Spleen (tissue), 11 donors: ENCODE measurements around the gene ADAMTS19. TPM values are rescaled to one million over a fixed set of nuclear protein-coding genes. Genes with fewer than 3 reads are reported as not detected.

Experiments
- DNase-seq: peaks from one replicate; pipeline ENCODE4 v3.0.0-alpha.2; 2020
- H3K27ac ChIP-seq, 8 donors: fragments of 200-600 bp; sonication (generic) in 7 of 8; 1 replicate in 4 of 8; 2 replicates in 4 of 8; pipeline versions ENCODE4 v1.5.0 to v1.8.0; 2016 to 2021; ENCODE audit warnings: inconsistent platforms in 4 of 8, mild to moderate bottlenecking in 4 of 8, moderate library complexity in 1 of 8
- H3K27me3 ChIP-seq, 7 donors: fragments of 200-600 bp; sonication (generic) in 6 of 7; replicated peaks in 1 of 7; 1 replicate in 4 of 7; 2 replicates in 3 of 7; pipeline versions ENCODE4 v1.5.0 to v1.8.0; 2016 to 2021; ENCODE audit warnings: inconsistent platforms in 3 of 7, mild to moderate bottlenecking in 1 of 7
- H3K36me3 ChIP-seq, 6 donors: fragments of 200-600 bp; sonication (generic) in 5 of 6; 1 replicate in 4 of 6; 2 replicates in 2 of 6; pipeline versions ENCODE4 v1.5.0 to v1.8.0; 2016 to 2021; ENCODE audit warnings: inconsistent platforms in 2 of 6
- H3K4me1 ChIP-seq, 6 donors: fragments of 200-600 bp; sonication (generic) in 5 of 6; 1 replicate in 3 of 6; 2 replicates in 3 of 6; pipeline versions ENCODE4 v1.5.0 to v1.8.0; 2016 to 2021; ENCODE audit warnings: inconsistent platforms in 3 of 6
- H3K4me3 ChIP-seq, 8 donors: fragments of 200-600 bp; sonication (generic) in 7 of 8; 1 replicate in 4 of 8; 2 replicates in 4 of 8; pipeline versions ENCODE4 v1.5.0 to v1.8.0; 2016 to 2021; ENCODE audit warnings: inconsistent platforms in 4 of 8, mild to moderate bottlenecking in 4 of 8, moderate library complexity in 2 of 8
- H3K9me3 ChIP-seq, 8 donors: fragments of 200-600 bp; sonication (generic) in 7 of 8; 1 replicate in 4 of 8; 2 replicates in 4 of 8; pipeline versions ENCODE4 v1.5.0 to v1.8.0; 2016 to 2021; ENCODE audit warnings: inconsistent platforms in 4 of 8
- POLR2A ChIP-seq, 3 donors: fragments of 450-650 bp; IDR thresholded peaks; one replicate each; pipeline ENCODE4 v1.5.1; 2017; ENCODE audit warnings: antibody characterized with exemption in 3 of 3, mild to moderate bottlenecking in 1 of 3
- POLR2AphosphoS5 ChIP-seq, 3 donors: sonication (generic); formaldehyde crosslinking; IDR thresholded peaks; one replicate each; pipeline ENCODE4 v1.5.1; 2017; ENCODE audit warnings: antibody characterized with exemption in 3 of 3
- WGBS, 5 donors: extraction: QIAGEN DNeasy Blood & Tissue Kit in 3 of 5; methylation state at CpG; one replicate each; pipeline versions ENCODE4 v1.1.5 to v1.1.7; 2013 to 2018; 5-methylcytosine and 5-hydroxymethylcytosine counted together
- intact Hi-C: fragments of 100-400 bp; cut with DNase I; formaldehyde crosslinking; loops from one replicate; pipeline ENCODE4 v1.15.0; 2023; ENCODE audit warnings: low total_unique reads
- polyA plus RNA-seq, 3 donors: library from polyadenylated mRNA; stranded (reverse); fragments of 200-250 nt; gene quantifications; one replicate each; pipeline ENCODE4 v1.2.1, GENCODE V29; 2013
- total RNA-seq, 7 donors: library from RNA; depleted of rRNA in 3 of 7; stranded (reverse); fragments of >200 nt in 3 of 7; fragmentation: NEBNext Ultra II Directional in 4 of 7; extraction: Animal tissue kit (Norgen Biotek cat#: 25700) in 4 of 7; gene quantifications; one replicate each; pipeline versions ENCODE4 v1.1.0 to v1.2.1, GENCODE V29; 2016 to 2021
- TF ChIP-seq, protein P1 (sequence below), 11 experiments: fragments of 200-600 bp in 7 of 11; fragments of 450-650 bp in 4 of 11; sonication (generic) in 4 of 11; IDR thresholded peaks in 8 of 11; conservative IDR thresholded peaks in 3 of 11; 1 replicate in 7 of 11; 2 replicates in 4 of 11; pipeline versions ENCODE4 v1.4.0 to v1.8.0; 2016 to 2021; ENCODE audit warnings: antibody characterized with exemption in 11 of 11, inconsistent platforms in 4 of 11, mild to moderate bottlenecking in 1 of 11
- donor health status: healthy with polysubstance abuse.
- donor health status: DM: no; HTN: no; CAD: no; lungs with moderate emphysema.
- donor health status: DM: no; HTN: no; CAD: no.
- donor health status: Bipolar disorder and iron deficiency.
- donor health status: healthy.
- donor health status: DM: no; HTN: no; CAD: no.
- donor health status: DM: yes; HTN: yes; CAD: no.

The ADAMTS19 gene
- total and polyA plus RNA-seq, 10 donors, result 0.02 TPM; not detected in 9

DNA sequence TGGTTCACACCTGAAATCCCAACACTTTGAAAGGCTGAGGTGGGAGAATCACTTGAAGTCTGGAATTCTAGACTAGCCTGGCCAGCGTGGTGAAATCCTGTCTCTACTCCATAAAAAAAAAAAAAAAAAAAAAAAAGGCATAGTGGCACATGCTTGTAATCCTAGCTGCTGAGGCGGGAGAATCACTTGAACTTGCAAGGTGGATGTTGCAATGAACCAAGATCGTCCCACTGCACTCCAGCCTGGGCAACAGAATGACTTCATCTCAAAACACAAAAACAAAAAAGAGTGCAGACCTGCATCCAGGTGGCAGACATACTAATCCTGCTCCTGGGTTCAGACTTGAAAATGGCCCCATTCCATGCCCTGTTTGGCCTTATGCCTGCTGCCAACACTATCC is 21.8 kb upstream of the ADAMTS19 start:
- Histone ChIP-seq H3K4me1 (no peaks in the 10 kb centered on the region), H3K36me3 (no peaks in the 10 kb centered on the region), H3K4me3 (no peak overlapping the region), H3K27me3 (no peaks in the 10 kb centered on the region), H3K9me3 (no peaks in the 10 kb centered on the region), H3K27ac (no peak overlapping the region)
- DNase-seq, result no peak
- WGBS, 5 donors, result 80 to 88% (median 82%) methylated on average over 3 of the region's 3 CpGs
- no peak for TF ChIP-seq POLR2AphosphoS5 (IDR thresholded peaks at IDR 0.05)
- no peak for TF ChIP-seq POLR2A (IDR thresholded peaks at IDR 0.05)
- TF ChIP-seq, protein P1, sequence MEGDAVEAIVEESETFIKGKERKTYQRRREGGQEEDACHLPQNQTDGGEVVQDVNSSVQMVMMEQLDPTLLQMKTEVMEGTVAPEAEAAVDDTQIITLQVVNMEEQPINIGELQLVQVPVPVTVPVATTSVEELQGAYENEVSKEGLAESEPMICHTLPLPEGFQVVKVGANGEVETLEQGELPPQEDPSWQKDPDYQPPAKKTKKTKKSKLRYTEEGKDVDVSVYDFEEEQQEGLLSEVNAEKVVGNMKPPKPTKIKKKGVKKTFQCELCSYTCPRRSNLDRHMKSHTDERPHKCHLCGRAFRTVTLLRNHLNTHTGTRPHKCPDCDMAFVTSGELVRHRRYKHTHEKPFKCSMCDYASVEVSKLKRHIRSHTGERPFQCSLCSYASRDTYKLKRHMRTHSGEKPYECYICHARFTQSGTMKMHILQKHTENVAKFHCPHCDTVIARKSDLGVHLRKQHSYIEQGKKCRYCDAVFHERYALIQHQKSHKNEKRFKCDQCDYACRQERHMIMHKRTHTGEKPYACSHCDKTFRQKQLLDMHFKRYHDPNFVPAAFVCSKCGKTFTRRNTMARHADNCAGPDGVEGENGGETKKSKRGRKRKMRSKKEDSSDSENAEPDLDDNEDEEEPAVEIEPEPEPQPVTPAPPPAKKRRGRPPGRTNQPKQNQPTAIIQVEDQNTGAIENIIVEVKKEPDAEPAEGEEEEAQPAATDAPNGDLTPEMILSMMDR (IDR thresholded peaks at IDR 0.05 in 8 of 11, conservative IDR thresholded peaks at IDR 0.05 in 3 of 11), result no peak
- intact Hi-C loops, result no loop called here

DNA sequence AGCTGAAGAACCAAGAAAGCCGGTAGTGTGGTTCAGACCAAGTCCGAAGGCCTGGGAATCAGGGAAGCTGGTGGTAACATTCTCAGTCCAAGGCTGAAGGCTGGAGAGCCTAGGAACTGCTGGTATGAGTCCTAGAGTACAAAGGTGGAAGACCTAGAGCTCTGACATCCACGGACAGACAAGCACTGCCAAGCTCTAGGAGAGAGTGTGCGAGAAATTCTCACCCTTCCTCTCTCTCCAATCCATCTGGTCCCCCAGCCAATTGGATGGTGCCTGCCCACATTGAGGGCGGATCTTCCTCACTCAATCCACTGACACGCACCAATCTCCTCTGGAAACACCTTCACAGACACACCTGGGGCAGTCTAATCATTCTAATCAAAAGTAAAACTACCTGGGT is 19.7 kb upstream of the ADAMTS19 start:
- H3K27me3 ChIP-seq, result no peaks in the 10 kb centered on the region
- intact Hi-C loops, result no loop called here
- WGBS, 5 donors, result 64 to 89% (median 82%) methylated on average over 6 of the region's 6 CpGs
- H3K36me3 ChIP-seq, result no peaks in the 10 kb centered on the region
- no peaks in the 10 kb centered on the region for H3K4me1 ChIP-seq
- DNase-seq, result no peak
- TF ChIP-seq POLR2A (IDR thresholded peaks at IDR 0.05) (no peak), POLR2AphosphoS5 (IDR thresholded peaks at IDR 0.05) (no peak)
- TF ChIP-seq, protein P1 (IDR thresholded peaks at IDR 0.05 in 8 of 11, conservative IDR thresholded peaks at IDR 0.05 in 3 of 11), result no peak
- H3K27ac ChIP-seq, result no peak overlapping the region
- no peaks in the 10 kb centered on the region for H3K9me3 ChIP-seq
- no peak overlapping the region for H3K4me3 ChIP-seq

DNA sequence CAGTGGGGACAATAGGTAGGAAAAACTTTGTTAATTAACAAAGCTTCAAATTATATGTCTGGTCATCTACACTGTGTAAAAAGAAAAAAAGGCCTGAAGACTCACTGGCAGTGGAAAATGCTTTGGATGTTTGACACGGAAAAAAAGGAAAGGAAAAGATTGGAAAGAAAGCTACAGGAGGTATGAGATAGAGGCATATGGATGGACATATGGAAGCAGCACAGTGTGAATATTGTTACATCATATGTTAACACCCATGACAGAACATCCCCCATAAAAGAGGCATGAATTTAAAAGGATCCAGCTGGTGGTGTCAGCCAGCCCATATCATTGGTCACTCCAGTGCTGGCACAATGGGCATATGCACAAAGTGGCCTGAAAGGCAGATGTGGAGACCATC is 19.0 kb upstream of the ADAMTS19 start:
- intact Hi-C loops, result no loop called here
- Histone ChIP-seq H3K27me3 (no peaks in the 10 kb centered on the region), H3K27ac (no peak overlapping the region), H3K9me3 (no peaks in the 10 kb centered on the region), H3K4me1 (no peaks in the 10 kb centered on the region), H3K4me3 (no peak overlapping the region), H3K36me3 (no peaks in the 10 kb centered on the region)
- TF ChIP-seq POLR2AphosphoS5 (IDR thresholded peaks at IDR 0.05) (no peak), POLR2A (IDR thresholded peaks at IDR 0.05) (no peak)
- TF ChIP-seq, protein P1 (IDR thresholded peaks at IDR 0.05 in 8 of 11, conservative IDR thresholded peaks at IDR 0.05 in 3 of 11), result no peak
- DNase-seq, result no peak
- 83 to 91% (median 90%) methylated on average over 1 of the region's 1 CpG for WGBS, 5 donors

DNA sequence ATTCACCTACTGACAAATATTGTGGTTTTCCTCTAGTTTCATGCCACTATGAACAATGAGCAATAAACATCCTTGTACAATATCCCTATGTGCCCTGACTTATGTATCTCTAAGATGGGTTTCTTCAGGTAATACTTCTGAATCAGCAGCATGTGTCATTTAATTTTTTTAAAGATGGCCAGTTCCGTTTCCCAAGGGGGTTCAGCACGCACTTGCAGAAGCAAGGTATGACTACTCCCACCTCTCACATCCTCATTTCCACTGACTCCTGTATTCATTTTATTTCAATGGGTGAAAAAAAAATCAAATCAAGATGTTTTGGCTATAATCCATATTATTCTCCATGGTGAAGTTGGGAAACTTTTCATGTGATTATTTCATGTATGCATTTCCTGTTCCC is 14.7 kb upstream of the ADAMTS19 start:
- H3K9me3 ChIP-seq, result no peaks in the 10 kb centered on the region
- H3K27ac ChIP-seq, result no peak overlapping the region
- no peaks in the 10 kb centered on the region for H3K27me3 ChIP-seq
- DNase-seq, result no peak
- no peak overlapping the region for H3K4me3 ChIP-seq
- TF ChIP-seq POLR2AphosphoS5 (IDR thresholded peaks at IDR 0.05) (no peak), POLR2A (IDR thresholded peaks at IDR 0.05) (no peak)
- TF ChIP-seq, protein P1 (IDR thresholded peaks at IDR 0.05 in 8 of 11, conservative IDR thresholded peaks at IDR 0.05 in 3 of 11), result no peak
- no peaks in the 10 kb centered on the region for H3K4me1 ChIP-seq
- WGBS, 5 donors, result 72 to 89% (median 78%) methylated on average over 2 of the region's 2 CpGs
- intact Hi-C loops, result no loop called here
- H3K36me3 ChIP-seq, result no peaks in the 10 kb centered on the region
